ENCODE results near the gene OGA.

DNA sequence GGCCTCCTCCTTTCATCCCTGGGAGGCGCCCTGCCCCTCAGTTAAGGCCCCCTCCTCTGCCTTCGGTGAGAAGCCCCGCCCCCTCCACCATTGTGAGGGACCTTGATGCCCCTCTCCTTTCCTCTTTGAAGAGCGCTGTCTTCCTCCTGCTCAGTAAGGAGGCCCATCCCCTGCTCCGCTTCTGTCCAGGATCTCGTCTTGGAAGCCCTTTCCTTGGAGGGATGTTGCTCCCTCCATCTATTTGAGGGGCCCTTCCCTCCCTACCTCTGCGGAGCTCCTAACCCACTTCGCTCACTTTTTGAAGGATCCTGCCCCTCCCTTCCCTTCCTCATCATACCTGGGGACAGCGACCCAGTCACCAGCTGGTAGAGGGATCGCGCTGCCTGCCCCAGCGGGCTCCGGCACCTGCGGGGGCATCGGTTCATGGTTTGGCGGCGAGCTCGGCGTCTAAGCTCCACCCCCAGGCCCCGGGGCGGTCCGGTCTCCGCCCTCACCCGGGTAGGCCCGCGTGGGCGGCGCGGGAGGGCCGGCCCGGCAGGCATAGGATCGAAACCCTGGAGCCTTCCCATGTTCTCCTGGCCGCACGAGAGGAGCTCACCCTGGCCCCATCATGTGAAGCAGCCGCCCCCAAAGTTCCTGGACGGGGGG, 21.3 kb upstream of the OGA start:
- no peak for TF ChIP-seq POLR2AphosphoS5 (IDR thresholded peaks at IDR 0.05; ENCODE audit: low read depth, low read length)
- TF ChIP-seq TAF1 (IDR thresholded peaks at IDR 0.05; ENCODE audit: borderline replicate concordance, low read depth, low read length): no peak
- no peak for TF ChIP-seq POLR2A (IDR thresholded peaks at IDR 0.05; ENCODE audit: low read depth, low read length)

Measured in GM12892 (cell line).